Nephron progenitor cell (in vitro differentiated cells): ENCODE measurements around the gene TBC1D22A.

Source experiments
- DNase-seq: peaks from one replicate; pipeline ENCODE4 v3.0.0; 2021
- H3K27ac Mint-ChIP-seq: 2 replicates; pipeline ENCODE4 v1.8.0; 2021; ENCODE audit warnings: mild to moderate bottlenecking, moderate library complexity, mixed read lengths
- H3K27me3 Mint-ChIP-seq: 2 replicates; pipeline ENCODE4 v1.8.0; 2021; ENCODE audit warnings: mild to moderate bottlenecking, low read depth, mixed read lengths; ENCODE audit not compliant: poor library complexity
- H3K36me3 Mint-ChIP-seq: 2 replicates; pipeline ENCODE4 v1.8.0; 2021; ENCODE audit warnings: low read depth, mixed read lengths
- H3K4me1 Mint-ChIP-seq: 2 replicates; pipeline ENCODE4 v1.8.0; 2021; ENCODE audit warnings: mixed read lengths
- H3K4me3 Mint-ChIP-seq: 2 replicates; pipeline ENCODE4 v1.8.0; 2021; ENCODE audit warnings: mild to moderate bottlenecking, moderate library complexity, mixed read lengths
- H3K9me3 Mint-ChIP-seq: 2 replicates; pipeline ENCODE4 v1.8.0; 2021; ENCODE audit warnings: mild to moderate bottlenecking, moderate library complexity, mixed read lengths
- CTCF ChIP-seq: fragments of 200-600 bp; sonication (generic); IDR thresholded peaks from 2 replicates; pipeline ENCODE4 v1.5.0; 2021; ENCODE audit warnings: antibody characterized with exemption

The TBC1D22A gene

DNA sequence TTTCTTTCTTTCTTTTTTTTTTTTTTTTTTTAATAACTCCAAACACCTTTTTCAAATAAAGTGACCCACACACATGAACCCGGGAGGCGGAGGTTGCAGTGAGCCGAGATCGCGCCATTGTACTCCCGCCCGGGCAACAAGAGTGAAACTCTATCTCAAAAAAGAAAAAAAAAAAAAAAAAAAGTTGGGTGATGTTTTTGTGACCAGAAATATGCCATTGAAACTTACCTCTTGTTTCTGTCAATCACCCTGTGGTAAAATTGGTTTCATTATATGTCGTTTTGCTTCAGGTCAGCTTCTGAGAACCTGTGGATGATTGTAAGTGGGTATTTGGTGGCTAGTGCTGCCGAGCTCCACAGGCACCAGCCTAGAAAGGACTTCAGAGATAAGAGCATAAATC is 238.8 kb downstream of the TBC1D22A start:
- DNase-seq, result no peak
- Mint-ChIP-seq H3K27ac (no peak overlapping the region), H3K27me3 (no peaks in the 10 kb centered on the region), H3K9me3 (no peaks in the 10 kb centered on the region), H3K36me3 (peaks cover 16% of the 10 kb centered on the region), H3K4me3 (no peak overlapping the region), H3K4me1 (peaks cover 12% of the 10 kb centered on the region)
- TF ChIP-seq CTCF, result no peak

- Mint-ChIP-seq H3K9me3 (no peaks in the 10 kb centered on the region), H3K27me3 (no peaks in the 10 kb centered on the region), H3K27ac (no peak overlapping the region), H3K4me3 (no peak overlapping the region), H3K36me3 (peaks cover 16% of the 10 kb centered on the region), H3K4me1 (peaks cover 12% of the 10 kb centered on the region)
- DNase-seq, result no peak
- no peak for TF ChIP-seq CTCF
Measured at GRCh38 chr22:47002692-47003091, 240.2 kb downstream of the TBC1D22A start.

GRCh38 chr22:47005506-47006408 is 243.3 kb downstream of the TBC1D22A start:
- TF ChIP-seq CTCF, result no peak
- no peak for DNase-seq
- Mint-ChIP-seq H3K4me1 (no peaks in the 10 kb centered on the region), H3K27ac (no peak overlapping the region), H3K9me3 (no peaks in the 10 kb centered on the region), H3K4me3 (no peak overlapping the region), H3K27me3 (no peaks in the 10 kb centered on the region), H3K36me3 (no peaks in the 10 kb centered on the region)

DNA sequence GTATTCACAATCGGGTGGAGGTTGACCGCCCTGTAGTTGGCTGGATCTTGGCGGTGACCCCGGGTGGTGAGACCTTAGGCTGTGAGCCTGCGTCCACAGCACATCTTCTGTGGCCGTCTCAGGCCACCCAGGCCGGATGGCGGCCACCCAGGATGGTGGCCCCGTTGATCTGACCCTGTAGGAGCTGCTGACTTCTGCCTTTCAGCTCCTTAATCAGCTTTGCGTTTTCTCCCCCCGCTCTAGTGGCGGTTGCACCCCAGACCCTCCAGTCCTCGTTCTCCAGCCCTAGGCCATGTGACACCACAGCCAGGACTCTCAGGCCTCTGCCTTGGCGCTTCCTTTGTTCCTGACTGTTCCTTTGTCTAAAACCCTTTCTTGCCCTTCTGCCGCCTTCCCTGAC is 244.0 kb downstream of the TBC1D22A start:
- DNase-seq, result no peak
- H3K9me3 Mint-ChIP-seq, result no peaks in the 10 kb centered on the region
- H3K36me3 Mint-ChIP-seq, result no peaks in the 10 kb centered on the region
- H3K27me3 Mint-ChIP-seq, result no peaks in the 10 kb centered on the region
- H3K27ac Mint-ChIP-seq, result peak overlapping the region; percentile 31
- peaks cover 4% of the 10 kb centered on the region for H3K4me1 Mint-ChIP-seq
- TF ChIP-seq CTCF, result no peak
- H3K4me3 Mint-ChIP-seq, result no peak overlapping the region

DNA sequence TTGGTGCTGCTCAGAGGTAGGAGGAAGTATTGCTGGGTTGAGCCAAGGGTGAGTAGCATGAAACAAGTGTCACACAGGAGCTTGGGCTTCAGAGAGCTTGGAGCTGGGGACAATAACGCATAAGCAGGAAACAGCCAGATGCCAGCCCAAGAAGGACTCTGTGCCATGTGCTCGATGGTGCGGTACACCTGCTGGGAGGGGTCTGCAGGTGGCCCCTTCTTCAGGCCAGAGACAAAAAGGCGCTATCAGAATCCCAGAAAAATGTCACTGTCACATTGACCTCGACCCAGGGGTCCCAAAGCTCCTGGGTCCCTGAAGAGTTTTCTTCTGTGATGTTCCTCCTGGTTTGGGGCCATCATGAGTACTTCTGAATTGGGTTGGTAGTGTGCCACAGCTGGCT is 244.4 kb downstream of the TBC1D22A start:
- Mint-ChIP-seq H3K36me3 (no peaks in the 10 kb centered on the region), H3K9me3 (no peaks in the 10 kb centered on the region), H3K27me3 (no peaks in the 10 kb centered on the region)

More for the DNA sequence above, 244.4 kb downstream of the TBC1D22A start:
- Mint-ChIP-seq H3K27ac (peak overlapping the region; percentile 31), H3K4me1 (peaks cover 9% of the 10 kb centered on the region), H3K4me3 (no peak overlapping the region)
- DNase-seq, result no peak
- TF ChIP-seq CTCF, result no peak
